ENCODE results near the gene LAYN.

Gene LAYN

GRCh38 chr11:111531687-111532364, 8.7 kb upstream of the LAYN start:
- FAIRE-seq, result no peak

- FAIRE-seq, result no peak
These were observed 8.2 kb upstream of the LAYN start for GRCh38 chr11:111532365-111532709.

GRCh38 chr11:111535281-111535680, 5.2 kb upstream of the LAYN start:
- FAIRE-seq, result no peak

GRCh38 chr11:111537336-111537860, 3.1 kb upstream of the LAYN start:
- FAIRE-seq, result no peak

- no peak for FAIRE-seq
These were observed 2.0 kb upstream of the LAYN start for GRCh38 chr11:111538407-111539114.

GRCh38 chr11:111539426-111540113, 950 bp upstream of the LAYN start:
- FAIRE-seq, result no peak

- no peak for FAIRE-seq
These were observed 375 bp downstream of the LAYN start for GRCh38 chr11:111540937-111541253.

GRCh38 chr11:111541254-111542061, 938 bp downstream of the LAYN start:
- FAIRE-seq, result no peak

- FAIRE-seq, result no peak
These were observed 2.2 kb downstream of the LAYN start for GRCh38 chr11:111542606-111543275.

GRCh38 chr11:111548525-111548924, 8.0 kb downstream of the LAYN start:
- no peak for FAIRE-seq

- FAIRE-seq, result no peak
These were observed 8.8 kb downstream of the LAYN start for GRCh38 chr11:111549196-111549868.

GRCh38 chr11:111549869-111550203, 9.3 kb downstream of the LAYN start:
- no peak for FAIRE-seq

GRCh38 chr11:111550258-111550657, 9.7 kb downstream of the LAYN start:
- FAIRE-seq, result no peak

- FAIRE-seq, result no peak
These were observed 14.0 kb downstream of the LAYN start for GRCh38 chr11:111554532-111554931.

GRCh38 chr11:111555255-111555654, 14.7 kb downstream of the LAYN start:
- FAIRE-seq, result no peak

- no peak for FAIRE-seq
These were observed 17.0 kb downstream of the LAYN start for GRCh38 chr11:111557425-111558111.

GRCh38 chr11:111559800-111560464, 19.4 kb downstream of the LAYN start:
- no peak for FAIRE-seq

GRCh38 chr11:111560800-111561199, 20.3 kb downstream of the LAYN start:
- FAIRE-seq, result no peak

GRCh38 chr11:111561306-111561705, 20.8 kb downstream of the LAYN start:
- no peak for FAIRE-seq

- FAIRE-seq, result no peak
These were observed 21.3 kb downstream of the LAYN start for GRCh38 chr11:111561791-111562325.
